Measurements from ENCODE around the gene ANKAR. TPM values are rescaled to one million over a fixed set of nuclear protein-coding genes. Genes with fewer than 3 reads are reported as not detected.

Gene ANKAR
- total and polyA plus RNA-seq, 11 donors = 0.75 to 10.1 (median 6.4) TPM

GRCh38 chr2:189628817-189629530 lies 45.5 kb upstream of the ANKAR start:
- intact Hi-C loops (cut with DNase I) = loop anchor here in 3 of 10 donors (2.0 to 5.0 kb wide), 2 partner anchors 47 to 162 kb away; partner anchors contain the start of gene SLC40A1 (in 2 of the 3)
- WGBS, 4 donors = 86 to 90% (median 88%) methylated on average over 9 of the region's 9 CpGs

GRCh38 chr2:189629531-189630453 lies 44.7 kb upstream of the ANKAR start:
- intact Hi-C loops (cut with DNase I) = loop anchor here in 9 of 10 donors (2.0 to 10.0 kb wide), 4 partner anchors 47 to 163 kb away; partner anchors contain the start of gene SLC40A1 (in 4 of the 9)
- Histone ChIP-seq H3K36me3 (no peaks in the 10 kb centered on the region), H3K9me3 (no peaks in the 10 kb centered on the region), H3K27ac (peak overlapping the region in 6 of 12 donors; percentile 3 to 54 (median 34)), H3K27me3 (no peaks in the 10 kb centered on the region), H3K4me1 (peaks cover 0 to 11% (median 0%) of the 10 kb centered on the region in 12 donors), H3K4me3 (peak overlapping the region in 1 of 12 donors; percentile 2)
- WGBS, 4 donors = 61 to 70% (median 66%) methylated on average over 10 of the region's 10 CpGs
- DNase-seq (no peak), ATAC-seq (peak in 1 of 4 donors; percentile 49)
- no peak for TF ChIP-seq POLR2A (IDR thresholded peaks at IDR 0.05)

More at GRCh38 chr2:189628817-189629530, 45.5 kb upstream of the ANKAR start:
- no peak overlapping the region for H3K4me3 ChIP-seq
- DNase-seq = no peak
- TF ChIP-seq, protein P1, sequence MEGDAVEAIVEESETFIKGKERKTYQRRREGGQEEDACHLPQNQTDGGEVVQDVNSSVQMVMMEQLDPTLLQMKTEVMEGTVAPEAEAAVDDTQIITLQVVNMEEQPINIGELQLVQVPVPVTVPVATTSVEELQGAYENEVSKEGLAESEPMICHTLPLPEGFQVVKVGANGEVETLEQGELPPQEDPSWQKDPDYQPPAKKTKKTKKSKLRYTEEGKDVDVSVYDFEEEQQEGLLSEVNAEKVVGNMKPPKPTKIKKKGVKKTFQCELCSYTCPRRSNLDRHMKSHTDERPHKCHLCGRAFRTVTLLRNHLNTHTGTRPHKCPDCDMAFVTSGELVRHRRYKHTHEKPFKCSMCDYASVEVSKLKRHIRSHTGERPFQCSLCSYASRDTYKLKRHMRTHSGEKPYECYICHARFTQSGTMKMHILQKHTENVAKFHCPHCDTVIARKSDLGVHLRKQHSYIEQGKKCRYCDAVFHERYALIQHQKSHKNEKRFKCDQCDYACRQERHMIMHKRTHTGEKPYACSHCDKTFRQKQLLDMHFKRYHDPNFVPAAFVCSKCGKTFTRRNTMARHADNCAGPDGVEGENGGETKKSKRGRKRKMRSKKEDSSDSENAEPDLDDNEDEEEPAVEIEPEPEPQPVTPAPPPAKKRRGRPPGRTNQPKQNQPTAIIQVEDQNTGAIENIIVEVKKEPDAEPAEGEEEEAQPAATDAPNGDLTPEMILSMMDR (IDR thresholded peaks at IDR 0.05) = peak in 9 of 12 donors; percentile 17 to 52 (median 37)
- no peak for TF ChIP-seq POLR2A (IDR thresholded peaks at IDR 0.05)
- no peaks in the 10 kb centered on the region for H3K9me3 ChIP-seq
- peak overlapping the region in 5 of 12 donors; percentile 3 to 54 (median 47) for H3K27ac ChIP-seq
- no peaks in the 10 kb centered on the region for H3K36me3 ChIP-seq
- H3K4me1 ChIP-seq = peaks cover 0 to 11% (median 0%) of the 10 kb centered on the region in 12 donors
- ATAC-seq = peak in 3 of 4 donors; percentile 57 to 75 (median 62)
- H3K27me3 ChIP-seq = no peaks in the 10 kb centered on the region

DNA sequence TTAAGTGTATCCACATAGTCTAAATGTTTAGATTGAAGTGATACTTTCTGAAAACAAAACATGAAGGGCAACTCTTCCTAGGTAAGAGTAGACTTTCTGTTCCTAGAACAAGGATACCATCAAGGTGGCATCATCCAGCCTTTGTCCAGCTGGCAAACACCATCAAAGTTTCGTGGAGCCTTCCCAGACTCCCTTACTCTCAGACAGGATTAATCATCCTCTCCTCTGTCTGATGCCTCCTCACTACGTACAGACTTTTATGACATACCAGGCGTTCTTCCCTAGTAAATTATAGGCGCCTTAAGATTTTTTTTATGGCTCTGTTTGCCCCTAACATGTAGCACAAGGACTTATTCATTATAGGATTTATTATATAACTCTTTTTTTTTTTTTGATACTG lies 42.6 kb upstream of the ANKAR start:
- H3K4me3 ChIP-seq = no peak overlapping the region
- no peaks in the 10 kb centered on the region for H3K27me3 ChIP-seq
- WGBS, 4 donors = 89 to 93% (median 91%) methylated on average over 4 of the region's 4 CpGs
- H3K27ac ChIP-seq = no peak overlapping the region
- TF ChIP-seq, protein P1 (IDR thresholded peaks at IDR 0.05) = no peak
- no peak for TF ChIP-seq POLR2A (IDR thresholded peaks at IDR 0.05)
- H3K36me3 ChIP-seq = no peaks in the 10 kb centered on the region
- H3K4me1 ChIP-seq = peaks cover 0 to 11% (median 0%) of the 10 kb centered on the region in 12 donors
- H3K9me3 ChIP-seq = no peaks in the 10 kb centered on the region
- no peak for ATAC-seq
- intact Hi-C loops (cut with DNase I) = loop anchor here (2.0 to 10.0 kb wide), 4 partner anchors 50 to 165 kb away; partner anchors contain the start of gene SLC40A1 (in 2 of the 10)
- DNase-seq = no peak

GRCh38 chr2:189633392-189633811 lies 41.1 kb upstream of the ANKAR start:
- Histone ChIP-seq H3K4me1 (peaks cover 0 to 11% (median 0%) of the 10 kb centered on the region in 12 donors), H3K4me3 (no peak overlapping the region), H3K27ac (no peak overlapping the region), H3K27me3 (no peaks in the 10 kb centered on the region), H3K9me3 (no peaks in the 10 kb centered on the region), H3K36me3 (no peaks in the 10 kb centered on the region)
- peak in 1 of 4 donors; percentile 41 for ATAC-seq
- no peak for TF ChIP-seq POLR2A (IDR thresholded peaks at IDR 0.05)
- TF ChIP-seq, protein P1 (IDR thresholded peaks at IDR 0.05) = peak; percentile 23 to 60 (median 50)
- WGBS, 4 donors = 78 to 86% (median 80%) methylated on average over 5 of the region's 5 CpGs
- no peak for DNase-seq
- intact Hi-C loops (cut with DNase I) = loop anchor here (2.0 to 10.0 kb wide), 4 partner anchors 51 to 167 kb away; partner anchors contain the start of gene SLC40A1 (in 2 of the 10)
